Measurements from ENCODE around the gene SAMM50.

DNA sequence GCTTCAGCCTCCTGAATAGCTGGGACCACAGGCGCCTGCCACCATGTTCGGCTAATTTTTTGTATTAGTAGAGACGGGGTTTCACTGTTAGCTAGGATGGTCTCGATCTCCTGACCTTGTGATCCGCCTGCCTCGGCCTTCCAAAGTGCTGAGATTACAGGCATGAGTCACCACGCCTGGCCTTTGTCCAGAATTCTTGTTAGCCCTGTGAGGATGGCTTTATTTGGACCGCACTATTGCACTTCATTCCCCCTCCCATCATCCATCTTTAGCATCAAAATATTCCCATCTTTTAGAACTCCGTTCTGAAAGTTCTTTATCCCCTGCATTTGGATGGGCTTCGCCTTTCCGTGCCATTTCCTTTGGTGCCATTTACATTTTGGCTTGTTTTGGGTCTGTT, 2.6 kb downstream of the SAMM50 start:
- no peak for TF ChIP-seq CEBPB (IDR thresholded peaks at IDR 0.05; ENCODE audit: borderline replicate concordance in 1 of 2, low read depth in 2 of 2, low read length in 2 of 2)
- no peak for TF ChIP-seq SP1 (IDR thresholded peaks at IDR 0.05; ENCODE audit: low read depth, low read length)
- no peak for TF ChIP-seq NR2C2 (IDR thresholded peaks at IDR 0.05; ENCODE audit: borderline replicate concordance, control insufficient read depth, insufficient read length, low read depth)

All from GM12878 (cell line).